K562 (cell line): Measurements from ENCODE around the gene GPATCH11. TPM values are rescaled to one million over a fixed set of nuclear protein-coding genes. Genes with fewer than 3 reads are reported as not detected.

Experiments
- ATAC-seq: fragments of 200-7000 bp; cut with Tn5 transposase; 3 replicates; pipeline ENCODE4 v1.9.1; 2020; ENCODE audit warnings: moderate library complexity
- BruUV-seq: library from RNA; stranded (reverse); fragments of 400-500 nt; replicated peaks from 2 replicates; lab custom pipeline; 2021; lab: Mats Ljungman, UMichigan
- CTCF ChIA-PET: fragments of 300-600 bp; formaldehyde crosslinking; extraction: SDS; loops from one replicate; lab custom pipeline; 2021; ENCODE audit warnings: low intra/inter-chr PET ratio; lab: Yijun Ruan, JAX
- POLR2A ChIA-PET: fragments of 300-600, 350-650 bp; sonication (Branson Sonifier 250); formaldehyde crosslinking; extraction: SDS; loops from one replicate; lab custom pipeline; 2021; ENCODE audit warnings: antibody characterized with exemption, inconsistent platforms; lab: Yijun Ruan, JAX
- DNase-seq, 4 experiments: peaks; one replicate each; pipeline versions ENCODE4 v3.0.0 to v3.0.0-alpha.2; 2011 to 2018; ENCODE audit warnings: low spot score in 3 of 4, mixed read lengths in 3 of 4; ENCODE audit errors: extremely low read depth in 1 of 4
- FAIRE-seq: peaks from 2 replicates; lab custom pipeline; 2011; peaks lifted over from hg19 to GRCh38; lab: Jason Lieb, UNC
- H2AFZ ChIP-seq: 2 replicates; pipeline ENCODE4 v1.6.0; 2011; ENCODE audit warnings: low read depth, low read length, control low read depth, inconsistent platforms
- H3K27ac ChIP-seq: fragments of 200-600 bp; 3 replicates; pipeline ENCODE4 v1.8.0; 2011; ENCODE audit warnings: low read depth, mild to moderate bottlenecking, control low read depth, inconsistent platforms, low read length, moderate library complexity, mixed read lengths; ENCODE audit errors: extremely low read depth
- H3K27me3 ChIP-seq, 2 experiments: fragments of 300-600 bp in 1 of 2; 2 replicates in 1 of 2; 3 replicates in 1 of 2; pipeline versions ENCODE4 v1.6.0 to v1.8.0; 2011; ENCODE audit warnings: inconsistent platforms in 2 of 2, low read length in 2 of 2, mild to moderate bottlenecking in 1 of 2, mixed read lengths in 1 of 2, moderate library complexity in 1 of 2; ENCODE audit not compliant: control insufficient read depth in 2 of 2, insufficient read depth in 2 of 2
- H3K36me3 ChIP-seq: fragments of 300-600 bp; 3 replicates; pipeline ENCODE4 v1.8.0; 2011; ENCODE audit warnings: mild to moderate bottlenecking, low read length, inconsistent platforms; ENCODE audit not compliant: control insufficient read depth, insufficient read depth
- H3K4me1 ChIP-seq, 2 experiments: fragments of 200-600 bp in 1 of 2; replicated peaks in 1 of 2; 2 replicates in 1 of 2; 3 replicates in 1 of 2; pipeline versions ENCODE4 v1.5.1 to v1.8.0; 2011; ENCODE audit warnings: inconsistent platforms in 2 of 2, low read length in 2 of 2, mild to moderate bottlenecking in 1 of 2, mixed read lengths in 1 of 2, moderate library complexity in 1 of 2; ENCODE audit not compliant: control insufficient read depth in 2 of 2, insufficient read depth in 2 of 2
- H3K4me2 ChIP-seq: 2 replicates; pipeline ENCODE4 v1.6.1; 2011; ENCODE audit warnings: low read length, control low read depth, inconsistent platforms, mixed read lengths; ENCODE audit not compliant: insufficient read depth
- H3K4me3 ChIP-seq: fragments of 200-600 bp; sonication (generic), shearing (Covaris generic); 2 replicates; pipeline ENCODE4 v1.5.1; 2016; ENCODE audit warnings: control low read depth, inconsistent platforms
- H3K79me2 ChIP-seq: fragments of 200-600 bp; 3 replicates; pipeline ENCODE4 v1.8.0; 2011; ENCODE audit warnings: low read length, inconsistent platforms; ENCODE audit not compliant: control insufficient read depth, insufficient read depth
- H3K9ac ChIP-seq, 2 experiments: 2 replicates each; pipeline versions ENCODE4 v1.6.0 to v1.6.1; 2011; ENCODE audit warnings: low read depth in 2 of 2, low read length in 2 of 2, control low read depth in 1 of 2, inconsistent platforms in 1 of 2, mild to moderate bottlenecking in 1 of 2, mixed read lengths in 1 of 2; ENCODE audit not compliant: insufficient read depth in 1 of 2
- H3K9me1 ChIP-seq: one replicate; pipeline ENCODE4 v1.6.0; 2011; ENCODE audit warnings: inconsistent platforms, mild to moderate bottlenecking, low read length, moderate library complexity; ENCODE audit not compliant: control insufficient read depth, insufficient read depth
- H3K9me3 ChIP-seq: replicated peaks from 2 replicates; pipeline ENCODE4 v1.5.1; 2011; ENCODE audit warnings: low read depth, low read length, inconsistent platforms; ENCODE audit not compliant: control insufficient read depth, insufficient read depth
- H4K20me1 ChIP-seq: replicated peaks from 2 replicates; pipeline ENCODE4 v1.6.1; 2011; ENCODE audit warnings: low read length, inconsistent platforms, mixed read lengths; ENCODE audit not compliant: control insufficient read depth, insufficient read depth
- E2F3 ChIP-seq: fragments of 250-450 bp; sonication (Bioruptor Pico); IDR thresholded peaks from 2 replicates; pipeline ENCODE4 v1.4.0; 2020; ENCODE audit warnings: mild to moderate bottlenecking
- FOXK1 ChIP-seq: sonication (generic); formaldehyde crosslinking; IDR thresholded peaks from 2 replicates; pipeline ENCODE4 v1.8.0; 2022; ENCODE audit warnings: missing genetic modification reagents, mild to moderate bottlenecking, borderline replicate concordance
- JUNB ChIP-seq: fragments of 450-650 bp; formaldehyde crosslinking; conservative IDR thresholded peaks from 2 replicates; pipeline ENCODE4 v1.4.0; 2020; ENCODE audit warnings: mild to moderate bottlenecking
- MAFK ChIP-seq: IDR thresholded peaks from 2 replicates; pipeline ENCODE4 v1.6.1; 2011; ENCODE audit warnings: low read length, improper control_type of control experiment
- PCBP2 ChIP-seq: fragments of 200-400 bp; formaldehyde crosslinking; IDR thresholded peaks from 2 replicates; pipeline ENCODE4 v1.6.1; 2018; ENCODE audit warnings: low read length, low read depth, mild to moderate bottlenecking, moderate library complexity; ENCODE audit not compliant: poor library complexity, severe bottlenecking
- RB1 ChIP-seq: fragments of 450-650 bp; IDR thresholded peaks from 2 replicates; pipeline ENCODE4 v1.6.1; 2017; ENCODE audit warnings: low read depth, mild to moderate bottlenecking
- RBM34 ChIP-seq: fragments of 200-400 bp; formaldehyde crosslinking; IDR thresholded peaks from 2 replicates; pipeline ENCODE4 v1.6.1; 2018; ENCODE audit warnings: low read length, borderline replicate concordance; ENCODE audit not compliant: insufficient read depth
- RCOR1 ChIP-seq, 2 experiments: IDR thresholded peaks; 2 replicates each; pipeline ENCODE4 v1.6.1; 2012; ENCODE audit warnings: low read depth in 2 of 2, low read length in 2 of 2, borderline replicate concordance in 1 of 2, improper control_type of control experiment in 1 of 2
- TBL1XR1 ChIP-seq, 2 experiments: IDR thresholded peaks; 2 replicates each; pipeline ENCODE4 v1.6.1; 2012; ENCODE audit warnings: improper control_type of control experiment in 2 of 2, low read length in 2 of 2, mild to moderate bottlenecking in 1 of 2
- YBX1 ChIP-seq: fragments of 450-650 bp; IDR thresholded peaks from 2 replicates; pipeline ENCODE4 v1.7.1; 2016; ENCODE audit warnings: mild to moderate bottlenecking
- ZNF551 ChIP-seq: fragments of 250-450 bp; sonication (Bioruptor Pico); IDR thresholded peaks from 2 replicates; pipeline ENCODE4 v1.5.0; 2021; ENCODE audit warnings: mild to moderate bottlenecking, moderate library complexity
- WGBS: fragments of 100-300 bp; shearing (Covaris generic); methylation state at CpG from one replicate; pipeline ENCODE4 v1.1.6; 2016; ENCODE audit warnings: low coverage, mixed read lengths; ENCODE audit not compliant: insufficient coverage; ENCODE audit errors: missing lambda C conversion rate; 5-methylcytosine and 5-hydroxymethylcytosine counted together
- in situ Hi-C: fragments of 300-500 bp; cut with MboI; formaldehyde crosslinking; loops from 4 replicates; pipeline ENCODE4 v1.15.0; 2018; ENCODE audit warnings: inconsistent platforms, mixed read lengths
- intact Hi-C: fragments of 100-400 bp; cut with micrococcal nuclease; formaldehyde crosslinking; loops from 2 replicates; pipeline ENCODE4 v1.14.2; 2022
- polyA plus RNA-seq, 8 experiments: library from polyadenylated mRNA; depleted of rRNA in 4 of 8; stranded (reverse) in 5 of 8; unstranded in 3 of 8; fragments of >200 nt; fragmentation: Nextera tagmentation in 2 of 8; fragmentation: Illumina TruSeq in 1 of 8; extraction: Ambion mirVana in 2 of 8; extraction: Trizol in 1 of 8; gene quantifications; 2 replicates each; pipeline versions ENCODE4 v1.2.1 to v1.2.3, GENCODE V29; 2011 to 2014; ENCODE audit warnings: inconsistent platforms in 1 of 8, missing spikeins in 1 of 8
- total RNA-seq, 7 experiments: library from RNA; depleted of rRNA in 6 of 7; stranded (reverse); fragments of >200 nt in 6 of 7; fragmentation: Illumina TruSeq in 2 of 7; extraction: Trizol in 2 of 7; gene quantifications; 2 replicates each; pipeline versions ENCODE4 v1.2.1 to v1.2.3, GENCODE V29; 2011 to 2021; ENCODE audit warnings: low replicate concordance in 1 of 7
- TF ChIP-seq, protein P1 (sequence below): IDR thresholded peaks from 2 replicates; pipeline ENCODE4 v1.6.1; 2011; ENCODE audit warnings: borderline replicate concordance, low read depth, mild to moderate bottlenecking, moderate library complexity, low read length; ENCODE audit not compliant: insufficient read depth, poor library complexity, severe bottlenecking
- TF ChIP-seq, protein P2 (sequence below): sonication (generic); formaldehyde crosslinking; IDR thresholded peaks from 2 replicates; pipeline ENCODE4 v1.8.0; 2022; ENCODE audit warnings: mild to moderate bottlenecking, missing genetic modification reagents
- TF ChIP-seq, protein P3 (sequence below): fragments of 450-650 bp; IDR thresholded peaks from 2 replicates; pipeline ENCODE4 v1.6.1; 2018; ENCODE audit warnings: mild to moderate bottlenecking, low read depth; ENCODE audit not compliant: partially characterized antibody
- TF ChIP-seq, protein P4 (sequence below): sonication (generic); formaldehyde crosslinking; IDR thresholded peaks from 2 replicates; pipeline ENCODE4 v1.8.0; 2023; ENCODE audit warnings: mild to moderate bottlenecking, missing genetic modification reagents

GPATCH11 gene
- total and polyA plus RNA-seq, 9 of the 15 experiments (the other 6 are each of a cell fraction or from before 2014, with no cell fraction given) = 7.9 to 23.9 (median 15.2) TPM

DNA sequence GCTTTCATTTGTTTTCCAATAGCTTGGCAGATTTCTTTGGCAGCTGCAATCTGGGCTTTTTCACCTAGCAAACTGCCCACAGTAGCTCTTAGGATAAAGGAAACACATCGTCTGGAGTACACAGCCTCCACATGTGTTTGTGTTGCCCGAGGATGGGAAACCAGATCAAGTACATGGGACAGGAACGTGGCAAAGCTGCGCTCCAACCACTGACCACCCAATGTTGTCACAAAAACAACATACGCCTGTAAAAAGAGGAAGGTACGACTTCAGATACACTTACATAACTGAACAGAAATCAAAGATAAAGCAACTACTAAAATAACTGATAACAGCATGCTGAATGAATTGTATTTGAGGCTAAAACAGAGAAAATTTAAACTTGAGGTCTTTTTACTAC, 15.6 kb upstream of the GPATCH11 start:
- BruUV-seq = no TSS peak
- FAIRE-seq (no peak), ATAC-seq (no peak), DNase-seq (no peak)
- no peak overlapping the region for H3K27ac ChIP-seq
- H3K4me3 ChIP-seq = no peak overlapping the region
- in situ Hi-C loops (no loop called here), intact Hi-C loops (no loop called here)
- H3K9me1 ChIP-seq = no peaks in the 10 kb centered on the region
- no peaks in the 10 kb centered on the region for H3K4me1 ChIP-seq
- POLR2A ChIA-PET = interaction anchor here (1.1 kb wide), 1 partner anchor 9 kb away, joined by 3 read pairs; no protein-coding TSS in a partner anchor
- H3K27me3 ChIP-seq = no peaks in the 10 kb centered on the region
- H3K9ac ChIP-seq = no peak overlapping the region
- no peaks in the 10 kb centered on the region for H3K9me3 ChIP-seq
- CTCF ChIA-PET = no interaction called here
- H3K4me2 ChIP-seq = no peak overlapping the region
- WGBS = 74% methylated on average over 6 of the region's 6 CpGs
- H2AFZ ChIP-seq = no peak overlapping the region
- H3K79me2 ChIP-seq = no peaks in the 10 kb centered on the region
- peaks cover 56% of the 10 kb centered on the region; the same call in 2 of the 3 replicates for H3K36me3 ChIP-seq
- H4K20me1 ChIP-seq = no peaks in the 10 kb centered on the region
- TF ChIP-seq E2F3 (CRISPR knock-in tag) (no peak), JUNB (no peak), PCBP2 (no peak), ZNF551 (CRISPR knock-in tag) (no peak), FOXK1 (CRISPR knock-in tag) (no peak), RBM34 (no peak), YBX1 (no peak), MAFK (no peak), TBL1XR1 (IDR thresholded peaks at IDR 0.05; ENCODE audit: low read length in 2 of 2) (no peak), RB1 (no peak), RCOR1 (IDR thresholded peaks at IDR 0.05; ENCODE audit: borderline replicate concordance in 1 of 2, low read depth in 2 of 2, low read length in 2 of 2) (no peak)
- TF ChIP-seq, protein P1, sequence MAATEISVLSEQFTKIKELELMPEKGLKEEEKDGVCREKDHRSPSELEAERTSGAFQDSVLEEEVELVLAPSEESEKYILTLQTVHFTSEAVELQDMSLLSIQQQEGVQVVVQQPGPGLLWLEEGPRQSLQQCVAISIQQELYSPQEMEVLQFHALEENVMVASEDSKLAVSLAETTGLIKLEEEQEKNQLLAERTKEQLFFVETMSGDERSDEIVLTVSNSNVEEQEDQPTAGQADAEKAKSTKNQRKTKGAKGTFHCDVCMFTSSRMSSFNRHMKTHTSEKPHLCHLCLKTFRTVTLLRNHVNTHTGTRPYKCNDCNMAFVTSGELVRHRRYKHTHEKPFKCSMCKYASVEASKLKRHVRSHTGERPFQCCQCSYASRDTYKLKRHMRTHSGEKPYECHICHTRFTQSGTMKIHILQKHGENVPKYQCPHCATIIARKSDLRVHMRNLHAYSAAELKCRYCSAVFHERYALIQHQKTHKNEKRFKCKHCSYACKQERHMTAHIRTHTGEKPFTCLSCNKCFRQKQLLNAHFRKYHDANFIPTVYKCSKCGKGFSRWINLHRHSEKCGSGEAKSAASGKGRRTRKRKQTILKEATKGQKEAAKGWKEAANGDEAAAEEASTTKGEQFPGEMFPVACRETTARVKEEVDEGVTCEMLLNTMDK = no peak
- TF ChIP-seq, protein P2, sequence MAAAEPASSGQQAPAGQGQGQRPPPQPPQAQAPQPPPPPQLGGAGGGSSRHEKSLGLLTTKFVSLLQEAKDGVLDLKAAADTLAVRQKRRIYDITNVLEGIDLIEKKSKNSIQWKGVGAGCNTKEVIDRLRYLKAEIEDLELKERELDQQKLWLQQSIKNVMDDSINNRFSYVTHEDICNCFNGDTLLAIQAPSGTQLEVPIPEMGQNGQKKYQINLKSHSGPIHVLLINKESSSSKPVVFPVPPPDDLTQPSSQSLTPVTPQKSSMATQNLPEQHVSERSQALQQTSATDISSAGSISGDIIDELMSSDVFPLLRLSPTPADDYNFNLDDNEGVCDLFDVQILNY (CRISPR knock-in tag) = no peak
- TF ChIP-seq, protein P3, sequence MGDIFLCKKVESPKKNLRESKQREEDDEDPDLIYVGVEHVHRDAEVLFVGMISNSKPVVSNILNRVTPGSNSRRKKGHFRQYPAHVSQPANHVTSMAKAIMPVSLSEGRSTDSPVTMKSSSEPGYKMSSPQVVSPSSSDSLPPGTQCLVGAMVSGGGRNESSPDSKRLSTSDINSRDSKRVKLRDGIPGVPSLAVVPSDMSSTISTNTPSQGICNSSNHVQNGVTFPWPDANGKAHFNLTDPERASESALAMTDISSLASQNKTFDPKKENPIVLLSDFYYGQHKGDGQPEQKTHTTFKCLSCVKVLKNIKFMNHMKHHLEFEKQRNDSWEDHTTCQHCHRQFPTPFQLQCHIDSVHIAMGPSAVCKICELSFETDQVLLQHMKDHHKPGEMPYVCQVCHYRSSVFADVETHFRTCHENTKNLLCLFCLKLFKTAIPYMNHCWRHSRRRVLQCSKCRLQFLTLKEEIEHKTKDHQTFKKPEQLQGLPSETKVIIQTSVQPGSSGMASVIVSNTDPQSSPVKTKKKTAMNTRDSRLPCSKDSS = no peak
- TF ChIP-seq, protein P4, sequence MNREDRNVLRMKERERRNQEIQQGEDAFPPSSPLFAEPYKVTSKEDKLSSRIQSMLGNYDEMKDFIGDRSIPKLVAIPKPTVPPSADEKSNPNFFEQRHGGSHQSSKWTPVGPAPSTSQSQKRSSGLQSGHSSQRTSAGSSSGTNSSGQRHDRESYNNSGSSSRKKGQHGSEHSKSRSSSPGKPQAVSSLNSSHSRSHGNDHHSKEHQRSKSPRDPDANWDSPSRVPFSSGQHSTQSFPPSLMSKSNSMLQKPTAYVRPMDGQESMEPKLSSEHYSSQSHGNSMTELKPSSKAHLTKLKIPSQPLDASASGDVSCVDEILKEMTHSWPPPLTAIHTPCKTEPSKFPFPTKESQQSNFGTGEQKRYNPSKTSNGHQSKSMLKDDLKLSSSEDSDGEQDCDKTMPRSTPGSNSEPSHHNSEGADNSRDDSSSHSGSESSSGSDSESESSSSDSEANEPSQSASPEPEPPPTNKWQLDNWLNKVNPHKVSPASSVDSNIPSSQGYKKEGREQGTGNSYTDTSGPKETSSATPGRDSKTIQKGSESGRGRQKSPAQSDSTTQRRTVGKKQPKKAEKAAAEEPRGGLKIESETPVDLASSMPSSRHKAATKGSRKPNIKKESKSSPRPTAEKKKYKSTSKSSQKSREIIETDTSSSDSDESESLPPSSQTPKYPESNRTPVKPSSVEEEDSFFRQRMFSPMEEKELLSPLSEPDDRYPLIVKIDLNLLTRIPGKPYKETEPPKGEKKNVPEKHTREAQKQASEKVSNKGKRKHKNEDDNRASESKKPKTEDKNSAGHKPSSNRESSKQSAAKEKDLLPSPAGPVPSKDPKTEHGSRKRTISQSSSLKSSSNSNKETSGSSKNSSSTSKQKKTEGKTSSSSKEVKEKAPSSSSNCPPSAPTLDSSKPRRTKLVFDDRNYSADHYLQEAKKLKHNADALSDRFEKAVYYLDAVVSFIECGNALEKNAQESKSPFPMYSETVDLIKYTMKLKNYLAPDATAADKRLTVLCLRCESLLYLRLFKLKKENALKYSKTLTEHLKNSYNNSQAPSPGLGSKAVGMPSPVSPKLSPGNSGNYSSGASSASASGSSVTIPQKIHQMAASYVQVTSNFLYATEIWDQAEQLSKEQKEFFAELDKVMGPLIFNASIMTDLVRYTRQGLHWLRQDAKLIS = no peak
